IMR-90 (cell line): ENCODE results near the gene DDX60. TPM values are rescaled to one million over a fixed set of nuclear protein-coding genes. Genes with fewer than 3 reads are reported as not detected.

Experiments used
- ATAC-seq: fragments of 200-7000 bp; cut with Tn5 transposase; 2 replicates; pipeline ENCODE4 v1.9.1; 2020; ENCODE audit warnings: low read depth, mild to moderate bottlenecking, moderate library complexity
- BruUV-seq: library from RNA; stranded (reverse); fragments of 400-500 nt; replicated peaks from 2 replicates; lab custom pipeline; 2021; lab: Mats Ljungman, UMichigan
- CTCF ChIA-PET: fragments of 300-600 bp; formaldehyde crosslinking; extraction: SDS; loops from one replicate; lab custom pipeline; 2021; ENCODE audit warnings: antibody characterized with exemption; lab: Yijun Ruan, JAX
- POLR2A ChIA-PET: fragments of 300-600 bp; sonication (Branson Sonifier 250); formaldehyde crosslinking; loops from one replicate; lab custom pipeline; 2022; ENCODE audit warnings: antibody characterized with exemption; ENCODE audit not compliant: unreplicated experiment; lab: Charles Lee
- DNase-seq: peaks from one replicate; pipeline ENCODE4 v3.0.0; 2013
- H2AFZ ChIP-seq: replicated peaks from 2 replicates; pipeline ENCODE3; 2013; ENCODE audit warnings: low read length, mild to moderate bottlenecking; ENCODE audit not compliant: poor library complexity
- H2AK5ac ChIP-seq: 2 replicates; pipeline ENCODE4 v1.6.1; 2013; ENCODE audit warnings: low read depth, low read length, inconsistent platforms
- H2AK9ac ChIP-seq: replicated peaks from 2 replicates; pipeline ENCODE3; 2013; ENCODE audit warnings: mild to moderate bottlenecking, low read depth, low read length, moderate library complexity; ENCODE audit not compliant: poor library complexity
- H2BK120ac ChIP-seq: 2 replicates; pipeline ENCODE4 v1.6.1; 2013; ENCODE audit warnings: low read depth, low read length, inconsistent platforms
- H2BK15ac ChIP-seq: 3 replicates; pipeline ENCODE4 v1.6.1; 2013; ENCODE audit warnings: low read depth, low read length, inconsistent platforms
- H2BK20ac ChIP-seq: 2 replicates; pipeline ENCODE4 v1.6.1; 2013; ENCODE audit warnings: low read depth, mild to moderate bottlenecking, inconsistent platforms, low read length, moderate library complexity
- H2BK5ac ChIP-seq: 2 replicates; pipeline ENCODE4 v1.6.1; 2013; ENCODE audit warnings: mild to moderate bottlenecking, low read depth, low read length, inconsistent platforms; ENCODE audit not compliant: poor library complexity, severe bottlenecking
- H3K14ac ChIP-seq: replicated peaks from 2 replicates; pipeline ENCODE4 v1.6.1; 2013; ENCODE audit warnings: low read depth, low read length, inconsistent platforms
- H3K18ac ChIP-seq: 2 replicates; pipeline ENCODE4 v1.6.1; 2013; ENCODE audit warnings: low read depth, low read length, control low read depth
- H3K23ac ChIP-seq: 2 replicates; pipeline ENCODE4 v1.6.1; 2013; ENCODE audit warnings: low read depth, low read length, inconsistent platforms
- H3K27ac ChIP-seq: 2 replicates; pipeline ENCODE4 v1.5.1; 2013; ENCODE audit warnings: mild to moderate bottlenecking, control low read depth, low read length; ENCODE audit not compliant: insufficient read depth
- H3K27me3 ChIP-seq: 2 replicates; pipeline ENCODE4 v1.6.1; 2013; ENCODE audit warnings: low read length; ENCODE audit not compliant: control insufficient read depth, insufficient read depth
- H3K36me3 ChIP-seq: 2 replicates; pipeline ENCODE4 v1.6.1; 2013; ENCODE audit warnings: low read length, mixed read lengths; ENCODE audit not compliant: control insufficient read depth, insufficient read depth
- H3K4ac ChIP-seq: 2 replicates; pipeline ENCODE4 v1.6.1; 2013; ENCODE audit warnings: low read depth, low read length, inconsistent platforms
- H3K4me1 ChIP-seq: 2 replicates; pipeline ENCODE4 v1.6.1; 2013; ENCODE audit warnings: low read length, mixed read lengths; ENCODE audit not compliant: control insufficient read depth, insufficient read depth
- H3K4me2 ChIP-seq: 2 replicates; pipeline ENCODE4 v1.6.1; 2013; ENCODE audit warnings: low read depth, mild to moderate bottlenecking, control low read depth, low read length, moderate library complexity
- H3K4me3 ChIP-seq: 2 replicates; pipeline ENCODE4 v1.5.1; 2013; ENCODE audit warnings: low read depth, mild to moderate bottlenecking, control low read depth, low read length, moderate library complexity; ENCODE audit not compliant: insufficient read depth
- H3K56ac ChIP-seq: 2 replicates; pipeline ENCODE4 v1.6.1; 2013; ENCODE audit warnings: low read length, inconsistent platforms; ENCODE audit not compliant: insufficient read depth; ENCODE audit errors: extremely low read depth
- H3K79me1 ChIP-seq, 2 experiments: 2 replicates each; pipeline ENCODE4 v1.6.1; 2013; ENCODE audit warnings: low read length in 2 of 2, inconsistent platforms in 1 of 2, low read depth in 1 of 2
- H3K9ac ChIP-seq: 2 replicates; pipeline ENCODE4 v1.6.1; 2013; ENCODE audit warnings: low read depth, low read length, control low read depth
- H3K9me1 ChIP-seq: 2 replicates; pipeline ENCODE4 v1.6.1; 2013; ENCODE audit warnings: low read length, inconsistent platforms; ENCODE audit not compliant: insufficient read depth
- H3K9me3 ChIP-seq: 2 replicates; pipeline ENCODE4 v1.6.1; 2013; ENCODE audit warnings: low read length; ENCODE audit not compliant: control insufficient read depth, insufficient read depth
- H4K20me1 ChIP-seq: 2 replicates; pipeline ENCODE4 v1.6.1; 2013; ENCODE audit warnings: low read length, inconsistent platforms; ENCODE audit not compliant: insufficient read depth
- H4K5ac ChIP-seq: 2 replicates; pipeline ENCODE4 v1.6.1; 2013; ENCODE audit warnings: mild to moderate bottlenecking, low read depth, low read length, control low read depth
- H4K8ac ChIP-seq, 2 experiments: 2 replicates each; pipeline ENCODE4 v1.6.1; 2013; ENCODE audit warnings: low read depth in 2 of 2, low read length in 2 of 2, control low read depth in 1 of 2, inconsistent platforms in 1 of 2
- H4K91ac ChIP-seq: 2 replicates; pipeline ENCODE4 v1.6.1; 2013; ENCODE audit warnings: low read depth, low read length, inconsistent platforms; ENCODE audit not compliant: insufficient read depth
- BHLHE40 ChIP-seq: fragments of 150-350 bp; IDR thresholded peaks from 2 replicates; pipeline ENCODE4 v1.6.1; 2016; ENCODE audit warnings: mild to moderate bottlenecking, low read depth, low read length
- CEBPB ChIP-seq: IDR thresholded peaks from 2 replicates; pipeline ENCODE4 v1.6.1; 2012; ENCODE audit warnings: low read depth, low read length, improper control_type of control experiment
- CHD1 ChIP-seq: IDR thresholded peaks from 2 replicates; pipeline ENCODE4 v1.6.1; 2012; ENCODE audit warnings: low read depth, low read length, improper control_type of control experiment
- CTCF ChIP-seq: conservative IDR thresholded peaks from 2 replicates; pipeline ENCODE4 v1.5.1; 2012; ENCODE audit warnings: mild to moderate bottlenecking, low read depth, low read length, improper control_type of control experiment
- FOS ChIP-seq: fragments of 150-350 bp; IDR thresholded peaks from 2 replicates; pipeline ENCODE4 v1.6.1; 2016; ENCODE audit warnings: low read depth, low read length
- MAFK ChIP-seq: IDR thresholded peaks from 2 replicates; pipeline ENCODE4 v1.6.1; 2012; ENCODE audit warnings: low read depth, low read length, improper control_type of control experiment
- MAZ ChIP-seq: IDR thresholded peaks from 2 replicates; pipeline ENCODE4 v1.6.1; 2012; ENCODE audit warnings: low read depth, mild to moderate bottlenecking, low read length, improper control_type of control experiment, moderate library complexity, borderline replicate concordance
- MXI1 ChIP-seq: IDR thresholded peaks from 2 replicates; pipeline ENCODE4 v1.6.1; 2012; ENCODE audit warnings: low read depth, mild to moderate bottlenecking, low read length, moderate library complexity, borderline replicate concordance
- NFE2L2 ChIP-seq: fragments of 150-350 bp; IDR thresholded peaks from 2 replicates; pipeline ENCODE4 v1.6.1; 2016; ENCODE audit warnings: low read depth, mild to moderate bottlenecking, low read length
- POLR2A ChIP-seq: IDR thresholded peaks from 2 replicates; pipeline ENCODE4 v1.6.1; 2012; ENCODE audit warnings: mild to moderate bottlenecking, low read depth, low read length
- RAD21 ChIP-seq: IDR thresholded peaks from 2 replicates; pipeline ENCODE4 v1.6.1; 2012; ENCODE audit warnings: low read length, improper control_type of control experiment
- RCOR1 ChIP-seq: IDR thresholded peaks from 2 replicates; pipeline ENCODE4 v1.6.1; 2012; ENCODE audit warnings: mild to moderate bottlenecking, low read length, improper control_type of control experiment; ENCODE audit not compliant: insufficient replicate concordance
- RFX5 ChIP-seq: IDR thresholded peaks from 2 replicates; pipeline ENCODE4 v1.8.0; 2012; ENCODE audit warnings: low read depth, mild to moderate bottlenecking, low read length, moderate library complexity
- SMC3 ChIP-seq: fragments of 150-350 bp; IDR thresholded peaks from 2 replicates; pipeline ENCODE4 v1.6.1; 2016; ENCODE audit warnings: low read depth, mild to moderate bottlenecking, antibody characterized with exemption, low read length, moderate library complexity
- WGBS, 2 experiments: methylation state at CpG; one replicate each; pipeline versions ENCODE4 v1.1.5 to v1.1.7; 2013; ENCODE audit warnings: missing lambda C conversion rate in 2 of 2; ENCODE audit not compliant: insufficient read length in 1 of 2; ENCODE audit errors: extremely low coverage in 2 of 2; 5-methylcytosine and 5-hydroxymethylcytosine counted together
- dilution Hi-C: fragments of 300-500 bp; cut with HindIII; formaldehyde crosslinking; loops from one replicate; pipeline ENCODE4 v1.14.3; 2018; ENCODE audit warnings: low sequenced_read_pairs; ENCODE audit not compliant: unreplicated experiment
- in situ Hi-C: fragments of 300-500 bp; cut with MboI; formaldehyde crosslinking; loops from 3 replicates; pipeline ENCODE4 v1.14.3; 2019; ENCODE audit warnings: low sequenced_read_pairs, inconsistent platforms, mixed read lengths
- intact Hi-C: fragments of 100-400 bp; cut with micrococcal nuclease; formaldehyde crosslinking; loops from 2 replicates; pipeline ENCODE4 v1.10.0; 2022
- polyA plus RNA-seq, 3 experiments: library from polyadenylated mRNA; depleted of rRNA; stranded (reverse); fragments of >200 nt; gene quantifications; 2 replicates each; pipeline ENCODE4 v1.2.3, GENCODE V29; 2012; ENCODE audit warnings: low replicate concordance in 1 of 3
- total RNA-seq: library from RNA; depleted of rRNA; stranded (reverse); fragments of >200 nt; gene quantifications from 2 replicates; pipeline ENCODE4 v1.2.3, GENCODE V29; 2012
- TF ChIP-seq, protein P1 (sequence below): fragments of 150-350 bp; IDR thresholded peaks from 2 replicates; pipeline ENCODE4 v1.6.1; 2016; ENCODE audit warnings: low read depth, mild to moderate bottlenecking, low read length, moderate library complexity, borderline replicate concordance
- TF ChIP-seq, protein P2 (sequence below): fragments of 150-350 bp; IDR thresholded peaks from 2 replicates; pipeline ENCODE4 v1.6.1; 2017; ENCODE audit warnings: mild to moderate bottlenecking, antibody characterized with exemption, low read length, low read depth

DDX60 gene
- total and polyA plus RNA-seq, 2 of the 4 experiments (the other 2 are of a cell fraction) = 3.1 to 6.6 TPM

- Histone ChIP-seq H3K36me3 (no peaks in the 10 kb centered on the region), H2BK120ac (no peak overlapping the region), H2BK20ac (no peak overlapping the region), H3K79me1 (no peaks in the 10 kb centered on the region), H3K23ac (no peak overlapping the region), H4K5ac (no peak overlapping the region), H3K9me1 (no peaks in the 10 kb centered on the region), H3K56ac (no peak overlapping the region), H3K27me3 (no peaks in the 10 kb centered on the region), H2BK15ac (no peak overlapping the region), H4K20me1 (no peaks in the 10 kb centered on the region), H2AK5ac (no peak overlapping the region), H4K91ac (no peak overlapping the region), H2BK5ac (no peak overlapping the region), H4K8ac (no peak overlapping the region), H3K27ac (no peak overlapping the region), H3K4me1 (no peaks in the 10 kb centered on the region), H2AFZ (no peak overlapping the region), H3K9ac (no peak overlapping the region), H3K14ac (no peak overlapping the region), H3K18ac (no peak overlapping the region), H3K4me3 (no peak overlapping the region), H3K4ac (no peak overlapping the region), H3K9me3 (no peaks in the 10 kb centered on the region), H3K4me2 (no peak overlapping the region), H2AK9ac (no peak overlapping the region)
- TF ChIP-seq MAZ (no peak), CHD1 (no peak), RCOR1 (no peak), POLR2A (no peak), MAFK (no peak), RFX5 (no peak), NFE2L2 (no peak), RAD21 (no peak), CTCF (no peak), BHLHE40 (no peak), SMC3 (no peak), MXI1 (no peak), FOS (no peak), CEBPB (no peak)
- TF ChIP-seq, protein P1, sequence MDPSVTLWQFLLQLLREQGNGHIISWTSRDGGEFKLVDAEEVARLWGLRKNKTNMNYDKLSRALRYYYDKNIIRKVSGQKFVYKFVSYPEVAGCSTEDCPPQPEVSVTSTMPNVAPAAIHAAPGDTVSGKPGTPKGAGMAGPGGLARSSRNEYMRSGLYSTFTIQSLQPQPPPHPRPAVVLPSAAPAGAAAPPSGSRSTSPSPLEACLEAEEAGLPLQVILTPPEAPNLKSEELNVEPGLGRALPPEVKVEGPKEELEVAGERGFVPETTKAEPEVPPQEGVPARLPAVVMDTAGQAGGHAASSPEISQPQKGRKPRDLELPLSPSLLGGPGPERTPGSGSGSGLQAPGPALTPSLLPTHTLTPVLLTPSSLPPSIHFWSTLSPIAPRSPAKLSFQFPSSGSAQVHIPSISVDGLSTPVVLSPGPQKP = no peak
- TF ChIP-seq, protein P2, sequence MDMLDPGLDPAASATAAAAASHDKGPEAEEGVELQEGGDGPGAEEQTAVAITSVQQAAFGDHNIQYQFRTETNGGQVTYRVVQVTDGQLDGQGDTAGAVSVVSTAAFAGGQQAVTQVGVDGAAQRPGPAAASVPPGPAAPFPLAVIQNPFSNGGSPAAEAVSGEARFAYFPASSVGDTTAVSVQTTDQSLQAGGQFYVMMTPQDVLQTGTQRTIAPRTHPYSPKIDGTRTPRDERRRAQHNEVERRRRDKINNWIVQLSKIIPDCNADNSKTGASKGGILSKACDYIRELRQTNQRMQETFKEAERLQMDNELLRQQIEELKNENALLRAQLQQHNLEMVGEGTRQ = no peak
- ATAC-seq = no peak
- in situ Hi-C loops (no loop called here), intact Hi-C loops (no loop called here), dilution Hi-C loops (no loop called here)
- ChIA-PET POLR2A (no interaction called here), CTCF (no interaction called here)
- BruUV-seq = no TSS peak
- peak; percentile 3 for DNase-seq
- no CpG with 5 or more reads among the region's 2 CpGs for WGBS, 2 experiments
Measured at GRCh38 chr4:168360271-168360670, 41.7 kb upstream of the DDX60 start.
